C1 segment of cervical spinal cord (tissue), 14 donors: ENCODE measurements around the gene NTRK3.
"Not testable (repeated sequence)": the region's sequence is repeated elsewhere in the genome, so short reads cannot be mapped to it uniquely, and the experiment has no call there.

Experiments used
- DNase-seq, 14 donors: peaks; one replicate each; lab custom pipeline; 2025; lab: John Stamatoyannopoulos, UW

The NTRK3 gene

DNA sequence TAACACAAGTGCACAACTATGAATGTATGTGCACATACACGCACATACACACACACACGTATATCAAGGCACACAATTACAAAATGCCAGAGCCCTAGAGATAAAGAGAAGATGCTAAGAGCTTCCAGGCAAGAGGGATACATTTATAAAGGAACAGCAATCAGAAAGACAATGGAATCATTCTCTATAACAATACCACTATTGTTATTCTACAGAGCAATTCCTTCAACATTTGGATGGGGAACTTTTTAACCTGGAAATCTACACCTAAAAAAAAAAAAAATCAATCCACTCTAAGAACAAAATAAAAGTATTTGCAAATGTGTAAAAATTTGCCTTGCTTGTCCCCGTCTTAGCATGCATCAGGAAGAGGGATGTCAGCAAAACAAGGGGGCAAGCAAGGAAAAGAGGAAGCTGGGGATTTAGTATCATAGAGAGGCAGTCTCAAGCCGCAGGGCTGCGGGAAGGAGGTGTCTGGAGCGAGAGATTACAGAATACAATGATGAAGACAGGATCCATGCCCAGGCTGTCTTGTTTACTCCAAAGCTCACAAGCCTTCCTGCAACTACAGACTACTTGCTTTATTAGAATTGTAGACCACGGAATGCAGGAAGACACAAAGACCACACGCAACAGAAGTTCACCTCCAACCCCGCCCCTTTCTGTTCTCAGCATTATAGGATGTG, 220.2 kb downstream of the NTRK3 start:
- DNase-seq, result peak in 2 of 14 donors; percentile 11 to 14

DNA sequence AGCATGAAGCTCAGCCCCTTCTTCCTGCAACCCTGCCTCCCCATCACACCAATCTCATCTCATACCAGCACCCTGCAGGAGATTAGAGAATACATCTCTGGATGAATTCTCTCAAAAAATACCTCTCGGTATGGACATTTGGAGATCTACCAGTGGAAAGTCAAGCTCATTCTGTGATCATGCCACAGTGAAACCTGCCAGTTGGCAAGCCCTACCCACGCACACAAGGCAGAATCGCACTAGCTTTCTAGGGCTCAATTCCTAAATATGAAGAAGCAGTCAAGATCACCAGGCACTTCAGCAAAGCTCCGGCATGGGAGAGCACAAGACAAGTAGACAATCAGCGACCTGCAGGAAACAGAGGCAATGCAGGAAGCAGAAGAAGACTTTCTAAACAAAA, 221.2 kb downstream of the NTRK3 start:
- DNase-seq, result peak in 3 of 14 donors; percentile 2 to 78 (median 10)

DNA sequence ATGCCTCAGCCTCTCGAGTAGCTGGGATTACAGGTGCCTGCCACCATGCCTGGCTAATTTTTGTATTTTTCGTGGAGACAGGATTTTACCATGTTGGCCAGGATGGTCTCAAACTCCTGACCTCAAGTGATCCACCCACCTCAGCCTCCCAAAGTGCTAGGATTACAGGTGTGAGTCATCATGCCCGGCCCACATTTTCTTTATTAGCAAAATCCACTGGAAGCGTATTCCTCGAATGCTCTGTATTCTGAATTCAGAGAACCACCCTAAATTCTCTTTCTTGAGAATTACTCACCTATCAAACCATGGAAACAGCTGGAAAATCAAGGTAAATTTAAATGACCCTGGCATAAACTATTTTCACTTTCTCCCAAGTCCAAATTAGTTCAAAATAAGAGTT, 223.1 kb downstream of the NTRK3 start:
- not testable (repeated sequence) for DNase-seq

DNA sequence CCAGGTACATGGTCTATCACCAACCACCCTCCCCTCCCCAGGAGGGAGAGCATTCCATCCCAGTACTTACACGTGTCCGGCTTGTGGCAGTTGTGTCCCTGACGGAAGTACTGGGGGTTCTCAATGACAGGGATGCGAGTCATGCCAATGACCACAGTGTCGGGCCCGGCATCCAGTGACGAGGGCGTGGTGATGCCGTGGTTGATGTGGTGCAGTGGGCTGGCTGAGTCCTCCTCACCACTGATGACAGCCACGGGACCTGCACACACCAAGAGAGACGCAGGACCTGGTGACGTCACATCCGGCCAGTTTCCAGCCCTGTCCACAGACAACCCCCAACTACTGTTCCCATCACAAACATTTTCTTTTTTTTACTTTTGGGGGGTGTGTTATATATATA, 223.8 kb downstream of the NTRK3 start:
- DNase-seq, result no peak

- DNase-seq, result no peak
These were observed 225.1 kb downstream of the NTRK3 start for GRCh38 chr15:88031461-88031860.

DNA sequence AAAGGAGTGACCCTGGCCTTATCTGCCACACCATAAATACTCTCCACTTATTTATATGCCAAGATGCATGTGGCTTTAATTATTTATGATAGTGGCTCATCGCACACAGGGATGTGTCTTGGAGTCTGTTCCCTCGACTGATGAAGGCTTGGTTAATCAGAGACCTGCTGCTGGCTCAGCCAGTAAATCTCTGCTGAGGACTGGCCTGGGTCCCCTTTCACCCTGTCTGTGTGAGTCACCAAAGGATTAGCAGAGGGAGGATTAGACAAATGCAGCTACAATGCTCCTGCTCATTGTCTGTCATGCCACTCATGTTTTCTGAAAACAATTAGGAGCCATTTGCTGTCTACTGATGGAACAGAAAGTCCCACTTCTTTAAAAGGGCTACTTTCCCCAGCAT, 226.8 kb downstream of the NTRK3 start:
- DNase-seq, result no peak

GRCh38 chr15:88028024-88028423, 228.5 kb downstream of the NTRK3 start:
- no peak for DNase-seq

- DNase-seq, result no peak
These were observed 232.6 kb downstream of the NTRK3 start for GRCh38 chr15:88023914-88024313.

- DNase-seq, result no peak
These were observed 233.8 kb downstream of the NTRK3 start for GRCh38 chr15:88022716-88023115.

DNA sequence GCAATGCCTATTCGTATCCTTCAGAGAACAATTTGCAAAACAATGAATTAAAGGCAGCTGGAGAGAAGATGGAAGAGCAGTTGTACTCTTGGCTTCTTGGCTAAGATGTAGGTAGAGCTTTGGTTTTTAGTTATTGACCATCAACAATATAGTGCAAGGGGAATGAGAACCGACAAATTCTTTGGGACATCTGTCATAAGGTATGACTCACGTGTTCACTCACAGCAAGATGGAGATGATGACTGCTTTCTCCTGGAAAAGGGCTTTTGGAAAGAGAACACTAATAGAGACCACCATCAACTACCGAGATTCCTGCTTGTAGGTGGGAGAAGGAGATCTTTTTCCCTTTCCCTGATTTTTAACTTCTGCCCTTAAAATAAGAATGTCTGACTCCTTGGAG, 234.9 kb downstream of the NTRK3 start:
- no peak for DNase-seq

DNA sequence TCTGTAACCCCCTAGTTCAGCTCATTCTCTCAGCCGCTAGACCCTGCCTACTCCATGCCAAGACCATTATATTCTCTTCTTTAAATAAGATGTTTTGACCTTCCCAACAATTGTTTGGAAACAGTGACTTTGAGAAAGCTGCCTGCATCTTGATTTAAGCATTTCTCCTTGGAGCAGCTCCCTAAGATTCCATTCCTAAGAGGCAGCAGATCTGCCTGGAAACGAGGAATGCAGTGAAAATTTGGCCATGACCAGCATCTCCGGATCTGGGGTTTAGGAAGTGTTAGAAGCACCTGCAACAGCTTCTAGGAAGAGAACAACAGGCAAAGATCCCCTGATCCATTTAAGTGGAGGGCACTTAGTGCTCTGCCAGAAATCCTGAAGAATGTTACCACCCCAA, 235.7 kb downstream of the NTRK3 start:
- no peak for DNase-seq

DNA sequence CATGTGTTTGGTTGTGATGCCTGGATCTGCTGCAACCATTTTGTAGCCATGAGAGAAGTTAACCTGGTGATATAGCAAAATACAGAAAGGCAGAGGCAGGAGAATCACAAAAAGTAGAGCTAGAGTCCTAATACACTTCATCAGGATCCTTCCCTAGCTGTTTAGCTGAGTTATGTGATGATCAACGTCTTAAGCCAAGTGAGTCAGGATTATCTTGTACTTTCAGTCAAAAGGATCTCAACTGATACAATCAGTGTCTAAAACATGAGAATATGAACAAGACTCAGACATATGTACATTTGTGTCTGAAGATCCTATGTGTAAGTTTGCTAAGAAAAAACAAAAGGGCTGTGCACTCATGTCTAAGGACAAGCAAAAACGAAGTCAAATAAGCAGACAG, 236.9 kb downstream of the NTRK3 start:
- no peak for DNase-seq

DNA sequence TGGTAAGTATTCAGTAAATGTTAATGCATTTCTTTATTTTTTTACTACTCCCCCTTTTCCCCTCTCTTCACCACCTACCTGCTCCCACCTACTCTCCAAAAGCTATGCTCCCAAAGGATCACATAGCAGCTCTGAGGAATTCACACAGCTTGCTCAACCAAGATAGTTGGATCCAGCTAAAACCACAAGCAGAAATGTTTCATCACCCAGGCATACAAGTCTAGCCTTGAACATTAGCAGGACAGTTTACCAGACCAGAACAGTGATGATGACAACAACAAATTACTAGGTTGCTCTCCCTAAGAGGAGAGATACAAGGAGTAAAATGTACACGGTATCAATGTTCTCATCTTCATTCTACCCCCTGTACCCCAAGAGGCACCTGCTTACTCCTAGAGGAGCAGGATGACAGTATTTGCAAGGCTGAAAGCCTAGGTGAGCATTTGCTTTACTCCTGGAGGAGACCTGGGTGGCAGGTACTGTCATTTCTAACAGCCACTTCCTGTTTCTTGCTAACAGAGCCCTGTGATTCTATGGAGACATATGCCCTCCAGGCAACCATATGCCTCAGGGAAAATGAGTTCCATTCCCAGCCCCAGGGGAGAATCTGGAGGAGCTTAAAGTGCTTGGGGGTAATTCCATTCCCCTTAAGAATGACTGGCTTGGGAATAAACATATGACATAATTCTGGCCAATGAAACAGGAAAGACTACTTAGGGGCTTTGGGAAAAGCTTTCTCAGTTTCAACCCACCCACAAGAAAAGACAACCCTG, 237.5 kb downstream of the NTRK3 start:
- DNase-seq, result no peak

DNA sequence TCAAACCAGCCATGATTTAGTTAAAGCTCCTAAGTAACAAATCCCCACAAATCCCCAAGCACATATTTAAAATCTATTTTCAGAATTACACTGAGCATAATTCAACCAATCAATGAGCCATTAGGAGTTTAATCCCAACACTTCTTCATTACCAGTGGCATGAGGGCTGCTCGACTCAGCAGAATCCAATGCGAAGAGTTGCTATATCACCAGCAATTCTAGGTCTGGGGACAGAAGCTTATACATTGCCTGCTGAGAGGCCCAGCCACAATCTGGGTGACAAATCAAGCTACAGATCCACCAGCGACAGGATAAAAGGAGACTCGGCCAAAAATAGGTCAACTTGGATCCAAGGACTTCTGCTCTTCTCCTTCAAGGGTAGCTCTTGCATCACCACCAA, 238.8 kb downstream of the NTRK3 start:
- no peak for DNase-seq

DNA sequence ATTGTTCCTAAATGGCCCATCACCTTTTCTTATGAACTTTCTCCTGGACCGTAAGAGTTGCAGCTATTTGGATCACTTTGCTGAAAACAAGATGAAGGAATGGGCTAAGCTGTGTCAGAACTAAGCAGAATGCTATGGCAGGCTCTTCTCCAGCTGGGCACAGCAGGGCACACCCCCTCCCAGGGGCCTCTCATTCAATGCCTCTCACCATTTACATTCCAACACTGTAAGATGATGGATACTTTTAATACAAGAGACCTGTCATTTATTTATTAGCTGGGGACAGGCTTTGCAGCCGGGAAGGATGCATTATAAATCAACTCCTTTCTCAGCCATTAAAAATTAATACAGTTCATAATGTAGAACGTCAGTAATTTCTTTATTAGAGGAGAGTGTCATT, 240.1 kb downstream of the NTRK3 start:
- DNase-seq, result no peak

GRCh38 chr15:88015228-88015860, 241.2 kb downstream of the NTRK3 start:
- DNase-seq, result no peak

GRCh38 chr15:88014454-88015160, 241.9 kb downstream of the NTRK3 start:
- DNase-seq, result no peak

GRCh38 chr15:88013111-88013510, 243.4 kb downstream of the NTRK3 start:
- no peak for DNase-seq

GRCh38 chr15:88012688-88013087, 243.9 kb downstream of the NTRK3 start:
- DNase-seq, result no peak

GRCh38 chr15:88012233-88012632, 244.3 kb downstream of the NTRK3 start:
- no peak for DNase-seq

DNA sequence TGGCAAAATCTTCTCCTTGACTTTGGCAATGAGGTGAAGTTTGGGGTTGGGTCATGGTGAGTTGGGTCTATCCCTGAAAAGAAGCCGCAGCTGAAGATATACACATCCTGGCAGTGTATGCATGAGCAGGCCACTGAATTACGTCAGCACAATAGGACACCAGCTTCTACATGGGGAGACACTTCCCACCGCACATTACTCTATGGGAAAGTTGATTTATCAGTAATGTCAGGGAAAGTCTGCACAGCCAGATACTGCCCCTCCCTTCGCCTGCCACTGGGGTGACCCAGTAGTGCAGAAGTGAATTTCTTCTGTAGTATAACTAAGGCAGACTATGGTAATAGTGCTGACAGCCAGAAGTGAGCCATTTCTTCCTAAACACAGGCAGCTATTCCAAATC, 245.0 kb downstream of the NTRK3 start:
- no peak for DNase-seq

DNA sequence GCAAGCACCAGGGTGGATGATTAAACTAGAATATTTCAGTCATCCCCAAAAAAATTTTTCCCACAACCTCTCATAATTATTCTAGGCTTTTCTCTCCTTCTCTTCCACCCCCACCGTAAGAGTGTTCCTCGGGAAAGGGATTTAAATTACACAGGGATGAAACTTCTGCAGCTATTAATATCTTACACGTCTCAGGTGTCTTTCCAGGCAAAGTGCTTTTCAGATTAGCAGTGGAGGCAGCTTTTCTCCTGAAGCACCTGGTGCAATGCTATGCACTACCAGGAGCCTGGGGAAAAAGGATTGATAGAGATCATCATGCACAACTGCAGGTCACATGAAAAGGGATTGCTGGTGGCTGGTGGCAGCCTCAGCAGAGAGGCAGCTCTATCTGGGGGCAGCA, 250.4 kb downstream of the NTRK3 start:
- DNase-seq, result no peak
